ENCODE results near the gene DDX19B.
"Not testable (repeated sequence)": the region's sequence is repeated elsewhere in the genome, so short reads cannot be mapped to it uniquely, and the experiment has no call there.

DDX19B gene

DNA sequence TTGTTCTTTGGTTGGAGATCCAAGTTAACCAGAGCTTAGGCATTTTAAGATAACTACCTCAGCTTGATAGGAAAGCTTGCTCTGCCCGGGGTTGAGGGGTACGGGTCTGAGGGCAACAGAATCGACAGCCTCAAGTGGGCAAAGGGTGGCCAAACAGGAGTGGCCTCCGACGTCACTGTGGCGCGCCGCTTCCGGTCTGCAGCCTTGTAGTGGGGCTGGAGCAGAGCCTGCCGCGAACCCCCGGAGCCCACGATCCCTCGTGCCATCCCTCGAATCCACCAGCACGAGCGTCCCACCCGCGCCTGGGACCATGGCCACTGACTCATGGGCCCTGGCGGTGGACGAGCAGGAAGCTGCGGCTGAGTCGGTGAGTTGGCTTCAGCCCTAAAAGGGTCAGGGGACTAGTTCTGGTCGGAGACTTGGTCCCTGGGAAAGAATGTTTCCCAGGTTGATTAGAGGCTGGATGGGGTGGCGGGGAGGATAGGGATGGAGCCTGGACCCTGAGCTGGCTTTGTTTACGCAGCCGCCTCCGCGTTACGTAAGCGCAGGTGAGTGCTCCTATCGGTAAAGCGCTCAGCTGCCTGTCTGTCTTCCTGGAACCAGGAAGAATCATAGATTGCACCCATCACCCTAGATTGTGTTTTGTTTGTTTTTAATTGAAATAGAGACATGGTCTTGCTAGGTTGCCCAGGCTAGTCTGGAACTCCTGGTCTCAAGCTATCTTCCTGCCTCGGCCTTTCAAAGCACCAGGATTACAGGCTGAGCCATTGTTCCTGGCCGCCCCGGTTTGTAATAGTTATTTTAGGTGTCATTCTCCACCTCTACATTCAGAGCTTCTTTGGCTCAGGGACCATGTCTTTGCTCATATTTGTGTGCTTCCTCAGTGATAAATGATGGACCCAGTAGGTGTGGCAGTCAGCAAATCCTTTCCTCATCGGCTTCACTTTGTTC, at the start of gene DDX19B:
DDX19B (plus strand) TSS at position 199 of the 951 bp plus-strand sequence; CDS start at position 311, 112 bp downstream.
- peaks cover 15% of the 10 kb centered on the region for H3K36me3 Mint-ChIP-seq
- peak within 1 kb of the TSS; percentile 95 for H3K27ac Mint-ChIP-seq
- H3K27me3 Mint-ChIP-seq: no peaks in the 10 kb centered on the region
- peaks cover 10% of the 10 kb centered on the region for H3K9me3 Mint-ChIP-seq (ENCODE audit: low read depth)
- peaks cover 39% of the 10 kb centered on the region for H3K4me1 Mint-ChIP-seq (ENCODE audit: low read depth)
- H3K4me3 Mint-ChIP-seq: peak within 1 kb of the TSS; percentile 95

DNA sequence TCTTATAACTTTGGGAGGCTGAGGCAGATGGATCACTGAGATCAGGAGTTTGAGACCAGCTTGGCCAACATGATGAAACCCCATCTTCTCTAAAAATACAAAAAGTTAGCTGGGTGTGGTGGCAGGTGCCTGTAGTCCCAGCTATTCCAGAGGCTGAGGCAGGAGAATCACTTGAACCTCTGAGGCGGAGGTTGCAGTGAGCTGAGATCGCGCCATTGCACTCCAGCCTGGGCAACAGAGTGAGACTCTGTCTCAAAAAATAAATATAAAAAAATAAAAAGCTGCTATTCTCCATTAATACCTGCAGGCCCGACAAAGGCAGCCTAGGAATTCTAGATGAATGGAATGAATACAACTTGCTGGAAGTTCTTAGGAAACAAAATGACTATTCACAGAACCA, 49.3 kb upstream of the DDX19B start:
- H3K27me3 Mint-ChIP-seq; H3K9me3 Mint-ChIP-seq (ENCODE audit: low read depth); H3K36me3 Mint-ChIP-seq: not testable (repeated sequence)
- Mint-ChIP-seq H3K27ac (peak overlapping the region; percentile 77), H3K4me3 (peak overlapping the region; percentile 89), H3K4me1 (ENCODE audit: low read depth) (peaks cover 32% of the 10 kb centered on the region)

DNA sequence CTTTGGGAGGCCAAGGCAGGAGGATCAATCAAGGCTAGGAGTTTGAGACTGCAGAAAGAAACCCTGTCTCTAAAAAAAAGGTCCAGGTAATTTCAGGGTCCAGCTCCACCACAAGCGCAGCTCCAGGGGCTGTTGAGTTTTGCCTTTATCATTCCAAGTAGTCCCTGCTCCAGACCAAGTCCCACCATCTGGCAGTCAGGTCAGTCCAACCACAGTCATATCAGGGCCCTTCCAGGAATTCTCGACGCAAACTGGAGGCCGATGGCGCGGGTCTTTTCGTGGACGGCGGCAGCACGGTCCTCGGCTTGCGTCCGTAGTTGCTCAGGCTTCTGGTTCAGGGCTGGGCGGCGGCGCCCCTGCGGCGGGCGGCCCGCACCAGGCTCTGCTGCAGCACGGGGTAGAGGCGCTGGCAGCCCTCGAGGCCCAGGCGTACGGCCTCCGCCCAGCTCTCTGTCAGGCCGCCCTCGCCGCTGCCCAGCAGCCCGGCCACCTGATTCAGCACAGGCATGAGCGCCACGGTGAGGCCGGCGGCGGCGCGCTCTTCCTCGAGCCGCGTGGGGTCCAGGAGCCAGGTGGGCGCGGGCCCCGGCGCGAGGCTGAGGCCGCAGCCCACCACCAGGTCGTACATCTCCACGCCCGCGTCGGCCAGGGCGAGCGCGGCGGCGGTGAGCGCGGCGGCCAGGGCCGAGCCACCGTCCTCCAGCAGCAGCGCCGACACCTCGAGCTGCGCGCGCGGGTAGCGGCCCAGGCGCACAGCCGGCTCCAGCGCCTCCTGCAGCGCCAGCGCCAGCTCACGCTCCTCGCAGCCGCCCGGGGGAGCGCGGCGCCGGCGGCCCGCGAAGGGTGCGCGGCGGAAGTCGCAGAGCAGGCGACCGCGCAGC, 48.0 kb upstream of the DDX19B start:
- Mint-ChIP-seq H3K4me3 (peak overlapping the region; percentile 89), H3K27me3 (no peaks in the 10 kb centered on the region), H3K36me3 (peaks cover 2% of the 10 kb centered on the region), H3K4me1 (ENCODE audit: low read depth) (peaks cover 29% of the 10 kb centered on the region), H3K27ac (peak overlapping the region; percentile 86), H3K9me3 (ENCODE audit: low read depth) (no peaks in the 10 kb centered on the region)

DNA sequence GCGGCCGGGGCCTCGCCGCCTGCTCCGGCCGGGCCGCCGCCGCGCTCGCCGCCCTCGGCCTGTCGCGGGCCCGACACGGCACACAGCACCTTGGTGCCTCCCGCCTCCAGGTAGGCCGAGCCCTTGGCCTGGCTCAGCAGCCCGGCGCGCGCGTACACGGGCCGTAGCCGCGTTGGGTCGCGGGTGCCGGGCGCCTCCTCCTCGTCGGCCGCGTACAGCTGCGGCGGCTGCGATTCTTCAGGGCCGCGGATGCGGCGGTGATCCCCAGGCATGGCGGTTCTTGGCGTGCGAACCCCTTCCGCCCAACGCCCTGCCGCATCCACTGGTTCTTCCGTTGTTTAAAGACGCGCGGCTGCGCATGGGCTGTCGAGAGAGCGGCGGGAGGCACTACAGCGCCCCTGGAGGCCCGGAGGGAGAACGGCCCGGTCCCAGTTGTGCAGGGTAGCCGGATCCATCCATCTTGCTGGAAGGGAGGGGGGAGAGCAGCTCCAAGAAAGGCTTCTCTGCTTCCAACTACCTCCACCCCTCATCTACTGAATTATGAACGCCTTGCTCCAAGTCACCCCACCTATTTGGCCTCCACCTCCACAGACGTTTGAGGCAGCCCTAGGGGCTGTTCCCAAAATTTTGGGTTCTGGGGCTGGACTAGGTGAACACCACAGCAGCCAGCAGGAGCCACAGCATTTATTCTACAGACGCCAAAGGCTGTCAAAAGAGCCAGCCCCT, 47.2 kb upstream of the DDX19B start, which contains the start of gene EXOSC6:
EXOSC6 (minus strand) TSS at position 312 of the 726 bp plus-strand sequence; CDS start at position 272, 40 bp downstream.
- Mint-ChIP-seq H3K27me3 (no peaks in the 10 kb centered on the region), H3K27ac (peak within 1 kb of the TSS; percentile 86), H3K9me3 (ENCODE audit: low read depth) (no peaks in the 10 kb centered on the region), H3K4me1 (ENCODE audit: low read depth) (peaks cover 21% of the 10 kb centered on the region), H3K4me3 (peak within 1 kb of the TSS; percentile 89), H3K36me3 (peaks cover 2% of the 10 kb centered on the region)

DNA sequence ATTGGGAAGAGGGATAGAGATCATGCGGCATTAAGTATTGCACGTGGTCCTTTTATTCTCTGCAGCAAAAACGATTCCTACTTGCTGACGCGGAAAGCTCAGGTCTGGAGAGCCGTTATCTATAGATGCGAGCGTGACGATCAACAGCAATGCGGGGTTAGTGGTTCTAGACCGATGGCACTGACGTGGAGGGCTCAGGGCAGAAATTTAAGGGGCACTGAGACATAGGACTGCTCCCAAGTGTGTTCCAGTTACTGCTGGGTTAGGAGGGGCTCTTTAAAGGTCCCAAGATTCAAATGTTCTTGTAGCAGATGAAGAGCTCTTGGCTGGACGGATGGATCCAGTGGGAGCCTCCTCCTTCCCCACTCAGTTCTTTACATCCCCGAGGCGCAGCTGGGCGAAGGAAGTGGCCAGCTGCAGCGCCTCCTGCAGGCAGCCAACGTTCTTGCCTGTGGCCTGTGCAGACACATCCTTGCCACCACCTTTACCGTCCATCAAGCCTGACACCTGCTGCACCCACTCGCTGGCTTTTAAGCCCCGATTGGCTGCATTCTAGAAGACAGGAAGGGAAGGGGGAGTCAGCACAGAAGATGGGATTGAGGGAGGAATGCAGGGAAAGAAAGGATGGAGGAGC, 46.5 kb upstream of the DDX19B start:
- H3K4me1 Mint-ChIP-seq (ENCODE audit: low read depth): peaks cover 19% of the 10 kb centered on the region
- H3K4me3 Mint-ChIP-seq: peak overlapping the region; percentile 52
- no peak overlapping the region for H3K27ac Mint-ChIP-seq
- H3K27me3 Mint-ChIP-seq: no peaks in the 10 kb centered on the region
- peaks cover 2% of the 10 kb centered on the region for H3K36me3 Mint-ChIP-seq
- no peaks in the 10 kb centered on the region for H3K9me3 Mint-ChIP-seq (ENCODE audit: low read depth)

DNA sequence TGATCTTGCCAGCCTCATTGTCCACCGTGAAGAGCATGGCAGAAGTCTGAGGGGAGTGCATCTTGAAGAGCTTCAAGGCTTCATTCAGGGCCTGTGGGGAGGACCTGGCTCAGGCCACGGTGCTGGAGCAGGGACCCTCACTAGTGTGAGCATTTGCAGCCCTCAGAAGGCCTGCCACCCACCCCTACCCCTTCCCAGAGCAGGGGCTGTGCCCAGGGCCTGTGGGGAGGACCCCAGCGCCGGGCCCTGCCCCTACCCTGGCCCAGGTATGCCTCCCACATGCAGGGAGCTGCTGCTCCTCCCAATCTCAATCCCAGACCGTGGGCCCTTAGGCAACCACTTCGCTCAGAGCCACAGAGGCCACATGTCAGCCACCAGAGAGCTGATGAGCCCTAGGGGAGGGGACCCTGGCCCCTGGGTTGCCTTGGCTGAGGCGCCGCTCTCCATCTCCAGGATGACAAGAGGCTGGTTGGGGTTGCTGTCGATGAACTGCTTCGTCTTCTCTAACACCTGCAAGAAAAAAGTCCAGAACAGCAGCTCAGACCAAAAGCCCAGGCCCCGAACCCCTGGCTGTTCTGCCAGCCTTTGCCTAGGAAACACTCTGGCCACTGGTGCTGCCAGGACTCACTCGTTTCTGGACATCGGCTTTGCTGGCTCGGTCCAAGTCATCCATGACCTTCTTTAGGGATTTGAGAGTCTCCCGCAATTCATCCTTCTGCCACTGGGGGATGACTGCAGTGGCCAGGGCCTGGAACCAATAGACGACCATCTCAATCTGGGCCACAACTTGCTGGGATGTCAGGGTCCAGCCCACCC, 45.5 kb upstream of the DDX19B start:
- Mint-ChIP-seq H3K27me3 (no peaks in the 10 kb centered on the region), H3K9me3 (ENCODE audit: low read depth) (no peaks in the 10 kb centered on the region), H3K36me3 (peaks cover 2% of the 10 kb centered on the region), H3K27ac (no peak overlapping the region), H3K4me1 (ENCODE audit: low read depth) (peaks cover 10% of the 10 kb centered on the region), H3K4me3 (no peak overlapping the region)

DNA sequence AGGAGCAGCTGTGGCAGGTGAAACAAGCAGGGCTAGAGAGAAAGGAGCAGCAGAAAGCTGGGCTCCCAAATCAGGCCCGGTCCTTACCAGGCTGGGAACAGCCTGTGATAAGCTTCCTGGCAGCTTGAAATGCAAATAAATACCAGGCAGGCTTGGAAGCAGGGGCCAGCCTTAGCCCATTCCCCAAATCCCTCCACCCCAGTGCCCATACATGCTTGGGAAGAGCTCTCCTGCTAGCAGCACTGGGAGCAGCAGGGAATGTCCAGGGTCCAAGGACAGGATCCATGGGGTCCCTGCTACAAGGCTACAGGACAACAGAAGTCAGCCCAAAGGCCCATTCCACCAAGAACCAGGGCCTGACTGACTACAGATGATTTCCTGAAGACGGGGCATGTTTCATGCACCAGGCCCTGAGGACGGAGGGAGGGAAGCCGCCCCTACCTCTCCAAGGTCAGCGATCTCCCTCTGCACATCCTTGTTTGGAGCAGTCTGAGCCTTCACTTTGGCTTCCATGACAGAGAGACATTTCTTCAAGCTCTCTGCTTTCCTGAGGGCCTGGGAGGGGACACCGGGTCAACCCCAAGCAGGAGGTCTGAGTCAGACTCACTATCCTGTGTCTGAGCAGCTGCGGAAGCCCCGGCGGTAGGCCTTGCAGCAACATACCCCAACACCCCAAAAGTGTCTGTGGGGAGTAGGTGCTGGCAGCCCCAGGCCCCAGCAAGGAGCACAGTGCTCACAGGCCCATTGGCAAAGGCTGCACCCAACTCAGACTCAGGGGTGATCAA, 44.6 kb upstream of the DDX19B start:
- Mint-ChIP-seq H3K36me3 (peaks cover 2% of the 10 kb centered on the region), H3K4me3 (no peak overlapping the region), H3K27me3 (no peaks in the 10 kb centered on the region), H3K9me3 (ENCODE audit: low read depth) (no peaks in the 10 kb centered on the region), H3K27ac (no peak overlapping the region), H3K4me1 (ENCODE audit: low read depth) (peaks cover 6% of the 10 kb centered on the region)

DNA sequence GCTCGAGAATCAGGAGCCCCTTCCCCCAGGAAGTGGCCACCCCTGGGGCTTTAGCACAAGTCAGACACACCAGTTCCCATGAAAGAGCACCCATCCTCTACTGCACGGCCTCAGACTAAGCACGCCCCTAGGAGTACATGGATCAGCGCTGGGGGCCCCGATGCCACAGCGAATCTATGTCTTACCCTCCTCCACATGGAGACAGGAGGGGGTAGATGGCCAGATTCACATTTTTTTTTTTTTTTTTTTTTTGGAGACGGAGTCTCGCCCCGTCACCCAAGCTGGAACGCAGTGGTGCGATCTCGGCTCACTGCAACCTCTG, 44.1 kb upstream of the DDX19B start:
- Mint-ChIP-seq H3K4me1 (ENCODE audit: low read depth) (peaks cover 3% of the 10 kb centered on the region), H3K36me3 (no peaks in the 10 kb centered on the region), H3K9me3 (ENCODE audit: low read depth) (no peaks in the 10 kb centered on the region), H3K27ac (no peak overlapping the region), H3K4me3 (no peak overlapping the region), H3K27me3 (no peaks in the 10 kb centered on the region)

DNA sequence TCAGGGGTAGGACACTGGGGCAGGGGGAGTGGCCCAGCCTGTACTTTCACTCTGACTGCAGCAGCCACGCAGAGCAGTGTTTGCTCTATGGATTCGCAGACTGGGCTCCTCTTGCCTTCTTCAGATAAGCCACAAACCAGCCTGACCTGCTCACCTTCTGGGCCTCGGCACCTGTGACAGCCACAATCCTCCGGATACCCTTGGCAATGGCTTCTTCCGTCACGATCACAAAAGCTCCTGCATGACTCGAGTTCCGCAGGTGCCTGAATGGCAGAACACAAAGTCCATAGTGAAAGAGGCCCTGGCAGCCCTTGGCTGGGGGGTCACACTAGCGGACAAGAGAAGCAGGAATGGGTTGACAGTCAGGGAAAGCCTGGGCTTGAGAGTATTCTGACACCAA, 43.4 kb upstream of the DDX19B start:
- H3K36me3 Mint-ChIP-seq: no peaks in the 10 kb centered on the region
- no peaks in the 10 kb centered on the region for H3K4me1 Mint-ChIP-seq (ENCODE audit: low read depth)

DNA sequence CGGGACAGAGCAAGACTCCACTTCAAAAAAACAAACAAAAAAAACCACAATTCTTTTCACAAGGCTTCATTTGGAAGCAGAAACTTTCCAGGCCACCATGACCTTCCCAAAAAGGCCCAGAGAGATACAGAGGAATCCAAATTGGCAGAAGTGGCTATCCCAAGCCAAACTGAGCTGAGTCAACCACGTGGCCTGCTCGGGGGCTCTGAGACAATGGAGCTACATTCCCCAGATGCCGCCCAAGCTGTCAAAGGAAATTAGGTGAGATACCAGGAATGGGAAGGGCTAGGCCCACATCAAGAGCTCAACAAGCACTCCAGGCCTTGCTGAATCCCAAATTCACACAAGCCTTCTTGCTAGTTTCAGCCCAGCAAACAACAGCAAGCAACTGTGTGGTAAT, 41.6 kb upstream of the DDX19B start:
- H3K36me3 Mint-ChIP-seq: no peaks in the 10 kb centered on the region
- no peaks in the 10 kb centered on the region for H3K9me3 Mint-ChIP-seq (ENCODE audit: low read depth)
- no peak overlapping the region for H3K27ac Mint-ChIP-seq
- H3K4me1 Mint-ChIP-seq (ENCODE audit: low read depth): no peaks in the 10 kb centered on the region
- H3K27me3 Mint-ChIP-seq: no peaks in the 10 kb centered on the region
- no peak overlapping the region for H3K4me3 Mint-ChIP-seq

More for the DNA sequence above, 43.4 kb upstream of the DDX19B start:
- Mint-ChIP-seq H3K27ac (no peak overlapping the region), H3K27me3 (no peaks in the 10 kb centered on the region), H3K4me3 (no peak overlapping the region), H3K9me3 (ENCODE audit: low read depth) (no peaks in the 10 kb centered on the region)

DNA sequence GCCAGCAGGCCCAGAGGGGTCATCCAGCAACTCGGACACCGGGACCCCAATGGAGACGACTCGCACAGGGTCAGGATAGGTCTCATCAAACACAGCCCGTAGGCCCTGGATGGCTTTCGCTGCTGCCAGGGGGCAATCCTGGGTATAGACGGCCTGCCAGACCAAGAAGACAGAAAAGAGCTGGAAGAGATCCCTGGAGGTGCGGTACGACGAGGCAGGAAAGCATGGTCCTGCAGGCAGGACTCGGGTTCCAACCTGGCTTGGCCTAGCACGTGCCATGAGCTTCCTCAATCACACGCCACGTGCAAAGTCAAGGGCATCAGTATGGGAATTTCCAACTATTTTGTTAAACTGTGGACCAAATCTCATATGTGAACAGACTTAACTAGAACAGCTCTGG, 40.9 kb upstream of the DDX19B start:
- Mint-ChIP-seq H3K27me3 (no peaks in the 10 kb centered on the region), H3K36me3 (no peaks in the 10 kb centered on the region), H3K4me3 (no peak overlapping the region), H3K9me3 (ENCODE audit: low read depth) (no peaks in the 10 kb centered on the region), H3K4me1 (ENCODE audit: low read depth) (no peaks in the 10 kb centered on the region), H3K27ac (no peak overlapping the region)

DNA sequence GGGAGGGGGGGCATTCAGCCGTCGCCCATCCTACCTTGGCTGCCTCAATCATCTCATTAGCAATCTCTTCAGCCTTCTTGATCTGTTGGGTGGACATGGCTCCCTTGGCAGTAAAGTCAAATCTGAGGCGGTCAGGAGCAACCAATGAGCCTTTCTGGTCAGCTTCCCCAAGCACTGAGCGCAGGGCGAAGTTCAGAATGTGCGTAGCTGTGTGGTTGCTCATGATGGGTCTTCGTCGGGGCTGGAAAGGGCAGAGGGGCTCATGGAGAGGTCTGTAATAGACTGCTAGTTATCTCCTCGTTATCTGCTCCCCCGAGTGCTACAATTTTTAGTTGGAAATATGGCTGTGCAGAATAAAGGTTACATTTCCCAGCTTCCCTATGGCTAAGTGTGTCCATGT, 40.0 kb upstream of the DDX19B start:
- no peaks in the 10 kb centered on the region for H3K4me1 Mint-ChIP-seq (ENCODE audit: low read depth)
- H3K27me3 Mint-ChIP-seq: no peaks in the 10 kb centered on the region
- no peaks in the 10 kb centered on the region for H3K9me3 Mint-ChIP-seq (ENCODE audit: low read depth)
- no peaks in the 10 kb centered on the region for H3K36me3 Mint-ChIP-seq
- H3K4me3 Mint-ChIP-seq: no peak overlapping the region
- H3K27ac Mint-ChIP-seq: no peak overlapping the region

DNA sequence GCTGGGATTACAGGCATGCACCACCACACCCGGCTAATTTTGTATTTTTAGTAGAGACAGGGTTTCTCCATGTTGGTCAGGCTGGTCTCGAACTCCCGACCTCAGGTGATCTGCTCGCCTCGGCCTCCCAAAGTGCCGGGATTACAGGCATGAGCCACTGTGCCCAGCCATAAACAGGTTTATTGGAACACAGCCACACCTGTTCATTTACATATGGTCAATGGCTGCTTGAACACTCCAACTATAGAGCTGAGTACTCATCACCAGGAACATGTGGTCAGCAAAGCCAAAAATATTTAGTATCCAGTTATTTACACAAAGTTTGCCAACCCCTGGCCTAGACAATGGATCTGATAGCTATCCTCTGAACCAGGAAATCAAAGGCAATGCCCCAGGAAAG, 39.1 kb upstream of the DDX19B start:
- not testable (repeated sequence) for H3K9me3 Mint-ChIP-seq (ENCODE audit: low read depth); H3K27ac Mint-ChIP-seq; H3K4me3 Mint-ChIP-seq; H3K4me1 Mint-ChIP-seq (ENCODE audit: low read depth); H3K36me3 Mint-ChIP-seq; H3K27me3 Mint-ChIP-seq

All from activated naive CD8-positive, alpha-beta T cell (primary cell).